ENCODE measurements around the gene SYT1. TPM values are rescaled to one million over a fixed set of nuclear protein-coding genes. Genes with fewer than 3 reads are reported as not detected.

The SYT1 gene
- total and polyA plus RNA-seq, 12 donors: 0.03 to 0.36 (median 0.15) TPM; not detected in 5

- intact Hi-C loops (cut with DNase I): no loop called here
- WGBS, 2 donors: 73% methylated on average over 2 of the region's 2 CpGs
- no peak for ATAC-seq
- TF ChIP-seq CTCF (IDR thresholded peaks at IDR 0.05): no peak
- Histone ChIP-seq H3K4me3 (no peak overlapping the region), H3K4me1 (no peaks in the 10 kb centered on the region), H3K9me3 (no peaks in the 10 kb centered on the region), H3K27ac (no peak overlapping the region), H3K27me3 (no peaks in the 10 kb centered on the region), H3K36me3 (no peaks in the 10 kb centered on the region)
- DNase-seq: no peak
These were observed 101.5 kb downstream of the SYT1 start for GRCh38 chr12:78966062-78966461.

GRCh38 chr12:78966926-78967325 lies 102.4 kb downstream of the SYT1 start:
- 89 to 90% methylated on average over 2 of the region's 2 CpGs for WGBS, 2 donors
- Histone ChIP-seq H3K27me3 (no peaks in the 10 kb centered on the region), H3K4me3 (no peak overlapping the region), H3K4me1 (no peaks in the 10 kb centered on the region), H3K36me3 (no peaks in the 10 kb centered on the region), H3K27ac (no peak overlapping the region), H3K9me3 (no peaks in the 10 kb centered on the region)
- ATAC-seq: no peak
- no peak for DNase-seq
- intact Hi-C loops (cut with DNase I): no loop called here
- TF ChIP-seq CTCF (IDR thresholded peaks at IDR 0.05): no peak

- ATAC-seq: no peak
- Histone ChIP-seq H3K4me3 (no peak overlapping the region), H3K27me3 (no peaks in the 10 kb centered on the region), H3K4me1 (no peaks in the 10 kb centered on the region), H3K9me3 (no peaks in the 10 kb centered on the region), H3K36me3 (no peaks in the 10 kb centered on the region), H3K27ac (no peak overlapping the region)
- TF ChIP-seq CTCF (IDR thresholded peaks at IDR 0.05): no peak
- no peak for DNase-seq
- intact Hi-C loops (cut with DNase I): no loop called here
- 85 to 92% methylated on average over 1 of the region's 1 CpG for WGBS, 2 donors
These were observed 103.7 kb downstream of the SYT1 start for GRCh38 chr12:78968226-78968625.

- ATAC-seq (no peak), DNase-seq (no peak)
- no peak for TF ChIP-seq CTCF (IDR thresholded peaks at IDR 0.05)
- no peaks in the 10 kb centered on the region for H3K4me1 ChIP-seq
- H3K27me3 ChIP-seq: no peaks in the 10 kb centered on the region
- no peaks in the 10 kb centered on the region for H3K36me3 ChIP-seq
- intact Hi-C loops (cut with DNase I): no loop called here
- no peak overlapping the region for H3K4me3 ChIP-seq
- no peak overlapping the region for H3K27ac ChIP-seq
- H3K9me3 ChIP-seq: no peaks in the 10 kb centered on the region
These were observed 105.5 kb downstream of the SYT1 start for GRCh38 chr12:78970041-78970440.

All from heart right ventricle (tissue), 16 donors.